Measurements from ENCODE around the gene EBI3. TPM values are rescaled to one million over a fixed set of nuclear protein-coding genes. Genes with fewer than 3 reads are reported as not detected.

The EBI3 gene
- total RNA-seq, result not detected

GRCh38 chr19:4229179-4229931, at the start of gene EBI3:
Gene EBI3, plus strand, starts transcription at chr19:4229523. Its CDS starts 28 bp downstream, at chr19:4229551.
- intact Hi-C loops (cut with DNase I), result no loop called here
- H3K4me3 ChIP-seq, result no peak within 1 kb of the TSS
- DNase-seq (ENCODE audit: extremely low spot score in 2 of 2), result no peak
- H3K4me1 ChIP-seq, result no peaks in the 10 kb centered on the region
- H3K9me3 ChIP-seq, result no peaks in the 10 kb centered on the region
- no peak for TF ChIP-seq CTCF (IDR thresholded peaks at IDR 0.05)
- no peak for TF ChIP-seq POLR2AphosphoS5 (IDR thresholded peaks at IDR 0.05; ENCODE audit: insufficient read depth in 1 of 2, low read depth in 1 of 2)
- TF ChIP-seq POLR2A (IDR thresholded peaks at IDR 0.05), result no peak
- no peaks in the 10 kb centered on the region for H3K36me3 ChIP-seq
- H3K27me3 ChIP-seq, result no peaks in the 10 kb centered on the region
- H3K27ac ChIP-seq, result no peak within 1 kb of the TSS

DNA sequence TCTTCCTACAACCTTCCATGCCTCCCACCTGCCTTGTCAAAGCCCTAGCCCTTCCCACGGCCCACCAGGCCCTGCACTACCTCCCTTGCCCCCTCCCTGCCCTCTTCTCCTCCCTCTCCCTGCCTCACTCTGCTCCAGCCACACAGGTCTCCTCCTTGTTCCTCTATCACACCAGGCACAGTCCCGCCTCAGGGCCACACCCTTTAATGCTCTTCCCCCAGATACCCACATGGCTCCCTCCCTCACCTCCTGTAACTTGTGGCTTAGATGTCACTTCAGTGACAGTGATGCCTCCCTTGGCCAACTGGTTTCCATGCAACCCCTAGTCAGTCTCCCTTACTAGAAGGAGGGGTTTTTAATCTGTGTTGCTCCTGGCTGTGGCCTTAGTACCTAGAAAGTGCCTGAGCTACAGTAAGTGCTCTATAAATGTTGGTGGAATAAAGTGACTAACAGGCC, 48.2 kb upstream of the EBI3 start:
- intact Hi-C loops (cut with DNase I), result no loop called here
- no peak for DNase-seq (ENCODE audit: extremely low spot score in 2 of 2)
- Histone ChIP-seq H3K36me3 (peaks cover 0 to 27% of the 10 kb centered on the region in 2 donors), H3K4me1 (peaks cover 27% of the 10 kb centered on the region), H3K9me3 (no peaks in the 10 kb centered on the region), H3K27me3 (no peaks in the 10 kb centered on the region), H3K4me3 (no peak overlapping the region), H3K27ac (no peak overlapping the region)
- no peak for TF ChIP-seq POLR2A (IDR thresholded peaks at IDR 0.05)
- no peak for TF ChIP-seq CTCF (IDR thresholded peaks at IDR 0.05)
- TF ChIP-seq POLR2AphosphoS5 (IDR thresholded peaks at IDR 0.05; ENCODE audit: insufficient read depth in 1 of 2, low read depth in 1 of 2), result no peak

- peak within 1 kb of the TSS; percentile 71 for H3K27ac ChIP-seq
- H3K9me3 ChIP-seq, result no peaks in the 10 kb centered on the region
- intact Hi-C loops (cut with DNase I), result no loop called here
- peaks cover 0 to 18% of the 10 kb centered on the region in 2 donors for H3K36me3 ChIP-seq
- H3K4me3 ChIP-seq, result peak within 1 kb of the TSS; percentile 82 to 98
- peak in 1 of 2 donors; percentile 95 for DNase-seq (ENCODE audit: extremely low spot score in 2 of 2)
- H3K27me3 ChIP-seq, result no peaks in the 10 kb centered on the region
- peaks cover 27% of the 10 kb centered on the region for H3K4me1 ChIP-seq
- peak in 1 of 3 experiments; percentile 32 for TF ChIP-seq CTCF (IDR thresholded peaks at IDR 0.05)
- no peak for TF ChIP-seq POLR2A (IDR thresholded peaks at IDR 0.05)
- TF ChIP-seq POLR2AphosphoS5 (IDR thresholded peaks at IDR 0.05; ENCODE audit: insufficient read depth in 1 of 2, low read depth in 1 of 2), result peak; percentile 95 to 100
These were observed 47.1 kb upstream of the EBI3 start, which contains the start of the genes ANKRD24 and SIRT6 for GRCh38 chr19:4182084-4182810. Gene ANKRD24, plus strand, starts transcription at chr19:4182689. Its CDS starts 3,737 bp downstream, at chr19:4186426. Gene SIRT6, minus strand, starts transcription at chr19:4182563. Its CDS starts 24 bp downstream, at chr19:4182539.

DNA sequence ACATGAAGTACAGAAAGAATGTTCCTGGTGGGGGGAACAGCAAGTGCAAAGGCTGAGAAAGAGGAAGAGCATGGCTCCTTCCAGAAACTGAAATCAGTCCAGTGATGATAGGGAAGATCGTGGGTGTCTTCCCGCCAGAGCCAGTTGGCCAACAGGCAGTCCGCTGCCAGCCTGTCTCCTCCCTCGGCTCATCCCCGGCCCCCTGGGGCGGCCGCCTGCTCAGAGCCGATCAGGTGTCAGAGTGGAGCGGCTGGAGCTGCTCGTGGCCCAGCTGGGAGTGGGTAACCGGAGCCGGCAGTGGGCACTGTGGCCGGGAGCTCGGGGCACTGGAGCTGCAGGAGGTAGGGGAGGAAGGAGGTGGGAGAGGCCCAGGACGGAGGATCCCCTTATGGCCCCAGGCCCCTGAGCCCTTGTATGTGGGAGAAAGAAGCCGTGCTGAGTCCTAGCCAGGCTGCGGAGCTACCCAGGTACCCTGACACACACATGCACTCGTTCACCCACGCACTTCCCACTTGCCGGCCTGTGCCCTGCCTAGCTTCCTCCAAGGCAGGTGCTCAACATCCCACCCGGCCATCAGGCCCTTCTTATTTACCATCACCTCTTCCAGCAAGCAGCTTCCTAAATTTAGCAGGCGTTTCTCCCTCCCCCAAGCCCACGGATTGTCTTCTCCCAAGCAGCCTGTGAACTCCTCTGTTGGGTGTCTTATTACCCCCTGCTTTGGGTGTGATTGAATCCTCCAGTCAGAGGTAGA, 45.2 kb upstream of the EBI3 start:
- H3K27me3 ChIP-seq, result no peaks in the 10 kb centered on the region
- peaks cover 0 to 9% of the 10 kb centered on the region in 2 donors for H3K36me3 ChIP-seq
- TF ChIP-seq CTCF (IDR thresholded peaks at IDR 0.05) (no peak), POLR2AphosphoS5 (IDR thresholded peaks at IDR 0.05; ENCODE audit: insufficient read depth in 1 of 2, low read depth in 1 of 2) (no peak), POLR2A (IDR thresholded peaks at IDR 0.05) (no peak)
- peaks cover 27% of the 10 kb centered on the region for H3K4me1 ChIP-seq
- H3K27ac ChIP-seq, result no peak overlapping the region
- DNase-seq (ENCODE audit: extremely low spot score in 2 of 2), result no peak
- no peak overlapping the region for H3K4me3 ChIP-seq
- intact Hi-C loops (cut with DNase I), result no loop called here
- H3K9me3 ChIP-seq, result no peaks in the 10 kb centered on the region

Measured in vagina (tissue), 2 donors.